Rectal smooth muscle tissue (tissue), 1 donor: ENCODE data around the gene SATB1.
A peak's percentile ranks its signal among the peaks of the same experiment; 100 is the strongest.

Experiments
- H3K27ac ChIP-seq: one replicate; pipeline ENCODE4 v1.7.0; 2013; ENCODE audit warnings: low read depth, low read length, inconsistent platforms
- H3K27me3 ChIP-seq: one replicate; pipeline ENCODE4 v1.7.0; 2013; ENCODE audit warnings: low read length; ENCODE audit not compliant: control insufficient read depth, insufficient read depth
- H3K36me3 ChIP-seq: one replicate; pipeline ENCODE4 v1.7.0; 2013; ENCODE audit warnings: low read length; ENCODE audit not compliant: control insufficient read depth, insufficient read depth
- H3K4me1 ChIP-seq: one replicate; pipeline ENCODE4 v1.7.0; 2013; ENCODE audit warnings: low read length; ENCODE audit not compliant: control insufficient read depth, insufficient read depth
- H3K4me3 ChIP-seq: one replicate; pipeline ENCODE4 v1.7.0; 2013; ENCODE audit warnings: low read length
- H3K9ac ChIP-seq: one replicate; pipeline ENCODE4 v1.7.0; 2013; ENCODE audit warnings: low read length

The SATB1 gene

GRCh38 chr3:18425641-18426257 lies 610 bp upstream of the SATB1 start:
- peak overlapping the region; percentile 51 for H3K9ac ChIP-seq
- H3K4me3 ChIP-seq, result peak overlapping the region; percentile 84
- H3K36me3 ChIP-seq, result peaks cover under 1% of the 10 kb centered on the region
- H3K4me1 ChIP-seq, result peaks cover 8% of the 10 kb centered on the region
- H3K27me3 ChIP-seq, result no peaks in the 10 kb centered on the region
- peak overlapping the region; percentile 88 for H3K27ac ChIP-seq

GRCh38 chr3:18424213-18424728 lies 868 bp downstream of the SATB1 start:
- no peaks in the 10 kb centered on the region for H3K27me3 ChIP-seq
- peak overlapping the region; percentile 82 for H3K9ac ChIP-seq
- H3K4me3 ChIP-seq, result peak overlapping the region; percentile 84
- peaks cover 14% of the 10 kb centered on the region for H3K4me1 ChIP-seq
- peak overlapping the region; percentile 88 for H3K27ac ChIP-seq
- peaks cover 4% of the 10 kb centered on the region for H3K36me3 ChIP-seq

- Histone ChIP-seq H3K9ac (peak overlapping the region; percentile 82), H3K27ac (peak overlapping the region; percentile 88), H3K4me3 (peak overlapping the region; percentile 84), H3K36me3 (peaks cover 4% of the 10 kb centered on the region), H3K4me1 (peaks cover 19% of the 10 kb centered on the region), H3K27me3 (no peaks in the 10 kb centered on the region)
Observed at GRCh38 chr3:18423401-18424212, 1.5 kb downstream of the SATB1 start.

- Histone ChIP-seq H3K4me3 (peak overlapping the region; percentile 84), H3K27ac (peak overlapping the region; percentile 88)
Observed at GRCh38 chr3:18422972-18423371, 2.2 kb downstream of the SATB1 start.

GRCh38 chr3:18420555-18420954 lies 4.6 kb downstream of the SATB1 start:
- H3K4me1 ChIP-seq, result peaks cover 22% of the 10 kb centered on the region

More at GRCh38 chr3:18422972-18423371, 2.2 kb downstream of the SATB1 start:
- Histone ChIP-seq H3K9ac (peak overlapping the region; percentile 27), H3K36me3 (peaks cover 4% of the 10 kb centered on the region), H3K27me3 (no peaks in the 10 kb centered on the region), H3K4me1 (peaks cover 22% of the 10 kb centered on the region)

GRCh38 chr3:18419232-18419631 lies 5.9 kb downstream of the SATB1 start:
- Histone ChIP-seq H3K27ac (peak overlapping the region; percentile 5), H3K9ac (no peak overlapping the region), H3K4me1 (peaks cover 22% of the 10 kb centered on the region), H3K36me3 (peaks cover 4% of the 10 kb centered on the region), H3K27me3 (no peaks in the 10 kb centered on the region), H3K4me3 (no peak overlapping the region)

More at GRCh38 chr3:18420555-18420954, 4.6 kb downstream of the SATB1 start:
- Histone ChIP-seq H3K27ac (no peak overlapping the region), H3K4me3 (no peak overlapping the region), H3K27me3 (no peaks in the 10 kb centered on the region), H3K36me3 (peaks cover 4% of the 10 kb centered on the region), H3K9ac (no peak overlapping the region)

GRCh38 chr3:18417904-18418572 lies 7.1 kb downstream of the SATB1 start:
- Histone ChIP-seq H3K4me3 (no peak overlapping the region), H3K27me3 (no peaks in the 10 kb centered on the region), H3K36me3 (peaks cover 4% of the 10 kb centered on the region), H3K9ac (no peak overlapping the region), H3K27ac (no peak overlapping the region), H3K4me1 (peaks cover 21% of the 10 kb centered on the region)

GRCh38 chr3:18416332-18416731 lies 8.8 kb downstream of the SATB1 start:
- Histone ChIP-seq H3K36me3 (peaks cover 4% of the 10 kb centered on the region), H3K4me3 (no peak overlapping the region), H3K27ac (no peak overlapping the region)

GRCh38 chr3:18415839-18416238 lies 9.3 kb downstream of the SATB1 start:
- Histone ChIP-seq H3K4me3 (no peak overlapping the region), H3K27ac (no peak overlapping the region), H3K27me3 (no peaks in the 10 kb centered on the region), H3K4me1 (peaks cover 14% of the 10 kb centered on the region), H3K9ac (no peak overlapping the region), H3K36me3 (peaks cover 4% of the 10 kb centered on the region)

More at GRCh38 chr3:18416332-18416731, 8.8 kb downstream of the SATB1 start:
- H3K27me3 ChIP-seq, result no peaks in the 10 kb centered on the region
- H3K4me1 ChIP-seq, result peaks cover 14% of the 10 kb centered on the region
- H3K9ac ChIP-seq, result no peak overlapping the region

GRCh38 chr3:18415167-18415566 lies 10.0 kb downstream of the SATB1 start:
- Histone ChIP-seq H3K27me3 (no peaks in the 10 kb centered on the region), H3K27ac (no peak overlapping the region), H3K36me3 (no peaks in the 10 kb centered on the region), H3K4me1 (peaks cover 14% of the 10 kb centered on the region), H3K4me3 (no peak overlapping the region), H3K9ac (no peak overlapping the region)

- H3K4me3 ChIP-seq, result no peak overlapping the region
- H3K9ac ChIP-seq, result no peak overlapping the region
- no peaks in the 10 kb centered on the region for H3K36me3 ChIP-seq
- H3K27me3 ChIP-seq, result no peaks in the 10 kb centered on the region
- H3K27ac ChIP-seq, result no peak overlapping the region
- H3K4me1 ChIP-seq, result no peaks in the 10 kb centered on the region
Observed at GRCh38 chr3:18412684-18413083, 12.5 kb downstream of the SATB1 start.

GRCh38 chr3:18411541-18411940 lies 13.6 kb downstream of the SATB1 start:
- Histone ChIP-seq H3K4me3 (no peak overlapping the region), H3K27ac (no peak overlapping the region), H3K27me3 (no peaks in the 10 kb centered on the region), H3K36me3 (no peaks in the 10 kb centered on the region), H3K9ac (no peak overlapping the region), H3K4me1 (no peaks in the 10 kb centered on the region)
